HepG2 (cell line): Measurements from ENCODE around the gene SNAI3. TPM values are rescaled to one million over a fixed set of nuclear protein-coding genes. Genes with fewer than 3 reads are reported as not detected.

ENCODE experiments used
- AGO1 ChIP-seq: fragments of 200-400 bp; formaldehyde crosslinking; IDR thresholded peaks from 2 replicates; pipeline ENCODE4 v1.6.1; 2017; ENCODE audit warnings: mild to moderate bottlenecking, low read depth, low read length, moderate library complexity; ENCODE audit not compliant: poor library complexity, severe bottlenecking
- AHR ChIP-seq: IDR thresholded peaks from 2 replicates; pipeline ENCODE4 v1.6.1; 2018; ENCODE audit warnings: missing genetic modification reagents, missing compliant biosample characterization
- AKAP8 ChIP-seq: sonication (generic); formaldehyde crosslinking; IDR thresholded peaks from 2 replicates; pipeline ENCODE4 v1.5.1; 2020; ENCODE audit warnings: mild to moderate bottlenecking, missing genetic modification reagents
- CCDC6 ChIP-seq: sonication (generic); formaldehyde crosslinking; IDR thresholded peaks from 2 replicates; pipeline ENCODE4 v1.8.1; 2022; ENCODE audit warnings: mild to moderate bottlenecking, missing genetic modification reagents, moderate library complexity
- ESRRA ChIP-seq: sonication (generic); formaldehyde crosslinking; IDR thresholded peaks from 2 replicates; pipeline ENCODE4 v1.5.1; 2020; ENCODE audit warnings: mild to moderate bottlenecking, low read depth, missing genetic modification reagents
- GABPB1 ChIP-seq: IDR thresholded peaks from 2 replicates; pipeline ENCODE4 v1.6.1; 2016; ENCODE audit warnings: mild to moderate bottlenecking, missing genetic modification reagents, moderate library complexity, missing compliant biosample characterization
- HNRNPUL1 ChIP-seq: fragments of 200-400 bp; formaldehyde crosslinking; IDR thresholded peaks from 2 replicates; pipeline ENCODE4 v1.6.1; 2017; ENCODE audit warnings: low read depth, mild to moderate bottlenecking, low read length, moderate library complexity
- JARID2 ChIP-seq: sonication (generic); formaldehyde crosslinking; IDR thresholded peaks from 2 replicates; pipeline ENCODE4 v1.8.1; 2023; ENCODE audit warnings: missing genetic modification reagents, inconsistent platforms; ENCODE audit not compliant: insufficient replicate concordance
- KDM5B ChIP-seq: sonication (generic); formaldehyde crosslinking; IDR thresholded peaks from 2 replicates; pipeline ENCODE4 v1.4.0; 2020; ENCODE audit warnings: missing genetic modification reagents, mild to moderate bottlenecking, borderline replicate concordance
- KLF11 ChIP-seq: IDR thresholded peaks from 2 replicates; pipeline ENCODE4 v1.6.1; 2016; ENCODE audit warnings: missing compliant biosample characterization
- KLF16 ChIP-seq, 2 experiments: sonication (generic) in 1 of 2; formaldehyde crosslinking in 1 of 2; IDR thresholded peaks; 2 replicates each; pipeline versions ENCODE4 v1.6.1 to v1.8.0; 2016 to 2023; ENCODE audit warnings: missing genetic modification reagents in 2 of 2, missing compliant biosample characterization in 1 of 2
- MYC ChIP-seq: sonication (generic); formaldehyde crosslinking; IDR thresholded peaks from 2 replicates; pipeline ENCODE4 v1.9.0; 2021; ENCODE audit warnings: missing genetic modification reagents, borderline replicate concordance
- SAP130 ChIP-seq: IDR thresholded peaks from 2 replicates; pipeline ENCODE4 v1.6.1; 2016; ENCODE audit warnings: low read depth
- TARDBP ChIP-seq: sonication (generic); formaldehyde crosslinking; IDR thresholded peaks from 2 replicates; pipeline ENCODE4 v1.8.0; 2022; ENCODE audit warnings: mild to moderate bottlenecking, missing genetic modification reagents
- ZBTB42 ChIP-seq: sonication (generic); formaldehyde crosslinking; IDR thresholded peaks from 2 replicates; pipeline ENCODE4 v1.5.0; 2020; ENCODE audit warnings: mild to moderate bottlenecking, missing genetic modification reagents
- ZC3H13 ChIP-seq: sonication (generic); formaldehyde crosslinking; IDR thresholded peaks from 2 replicates; pipeline ENCODE4 v1.8.1; 2023; ENCODE audit warnings: mild to moderate bottlenecking, missing genetic modification reagents, moderate library complexity
- ZNF260 ChIP-seq: sonication (generic); formaldehyde crosslinking; IDR thresholded peaks from 2 replicates; pipeline ENCODE4 v1.4.0; 2020; ENCODE audit warnings: missing genetic modification reagents, low read depth, mild to moderate bottlenecking, borderline replicate concordance
- ZNF317 ChIP-seq: sonication (generic); formaldehyde crosslinking; IDR thresholded peaks from 2 replicates; pipeline ENCODE4 v1.5.0; 2020; ENCODE audit warnings: mild to moderate bottlenecking, missing genetic modification reagents
- ZNF331 ChIP-seq: sonication (generic); formaldehyde crosslinking; IDR thresholded peaks from 2 replicates; pipeline ENCODE4 v1.4.0; 2020; ENCODE audit warnings: missing genetic modification reagents
- ZNF569 ChIP-seq: sonication (generic); formaldehyde crosslinking; IDR thresholded peaks from 2 replicates; pipeline ENCODE4 v1.5.0; 2020; ENCODE audit warnings: mild to moderate bottlenecking, missing genetic modification reagents, moderate library complexity, borderline replicate concordance
- ZNF713 ChIP-seq: sonication (generic); formaldehyde crosslinking; IDR thresholded peaks from 2 replicates; pipeline ENCODE4 v1.4.0; 2020; ENCODE audit warnings: mild to moderate bottlenecking, missing genetic modification reagents
- ZNF776 ChIP-seq: sonication (generic); formaldehyde crosslinking; IDR thresholded peaks from 2 replicates; pipeline ENCODE4 v1.4.0; 2020; ENCODE audit warnings: mild to moderate bottlenecking, missing genetic modification reagents
- ZNF891 ChIP-seq: sonication (generic); formaldehyde crosslinking; IDR thresholded peaks from 2 replicates; pipeline ENCODE4 v1.5.0; 2020; ENCODE audit warnings: mild to moderate bottlenecking, missing genetic modification reagents
- ZSCAN20 ChIP-seq: sonication (generic); formaldehyde crosslinking; IDR thresholded peaks from 2 replicates; pipeline ENCODE4 v1.4.0; 2020; ENCODE audit warnings: missing genetic modification reagents, mild to moderate bottlenecking, borderline replicate concordance
- polyA plus RNA-seq, 8 experiments: library from polyadenylated mRNA; depleted of rRNA in 3 of 8; stranded (reverse) in 7 of 8; unstranded in 1 of 8; fragments of >200 nt; fragmentation: Illumina TruSeq in 4 of 8; extraction: Trizol in 4 of 8; gene quantifications; 2 replicates each; pipeline versions ENCODE4 v1.2.1 to v1.2.3, GENCODE V29; 2011 to 2016; ENCODE audit warnings: low read depth in 4 of 8, missing spikeins in 1 of 8, mixed read lengths in 1 of 8; ENCODE audit not compliant: insufficient read depth in 1 of 8
- total RNA-seq, 5 experiments: library from RNA; depleted of rRNA; stranded (reverse); fragments of >200 nt; fragmentation: Illumina TruSeq; extraction: Trizol; gene quantifications; 2 replicates each; pipeline ENCODE4 v1.2.3, GENCODE V29; 2016; ENCODE audit warnings: low read depth in 1 of 5
- TF ChIP-seq, protein P1 (sequence below): sonication (generic); IDR thresholded peaks from 2 replicates; pipeline ENCODE4 v1.6.1; 2016; ENCODE audit warnings: low read depth, borderline replicate concordance
- TF ChIP-seq, protein P2 (sequence below): IDR thresholded peaks from 2 replicates; pipeline ENCODE4 v1.6.1; 2016; ENCODE audit warnings: mild to moderate bottlenecking
- TF ChIP-seq, protein P3 (sequence below): sonication (generic); formaldehyde crosslinking; IDR thresholded peaks from 2 replicates; pipeline ENCODE4 v1.9.0; 2022; ENCODE audit warnings: low read depth, missing genetic modification reagents

SNAI3 gene
- total and polyA plus RNA-seq, 2 of the 13 experiments (the other 11 are each of a cell fraction or from before 2014, with no cell fraction given) = 0.09 to 0.18 TPM

DNA sequence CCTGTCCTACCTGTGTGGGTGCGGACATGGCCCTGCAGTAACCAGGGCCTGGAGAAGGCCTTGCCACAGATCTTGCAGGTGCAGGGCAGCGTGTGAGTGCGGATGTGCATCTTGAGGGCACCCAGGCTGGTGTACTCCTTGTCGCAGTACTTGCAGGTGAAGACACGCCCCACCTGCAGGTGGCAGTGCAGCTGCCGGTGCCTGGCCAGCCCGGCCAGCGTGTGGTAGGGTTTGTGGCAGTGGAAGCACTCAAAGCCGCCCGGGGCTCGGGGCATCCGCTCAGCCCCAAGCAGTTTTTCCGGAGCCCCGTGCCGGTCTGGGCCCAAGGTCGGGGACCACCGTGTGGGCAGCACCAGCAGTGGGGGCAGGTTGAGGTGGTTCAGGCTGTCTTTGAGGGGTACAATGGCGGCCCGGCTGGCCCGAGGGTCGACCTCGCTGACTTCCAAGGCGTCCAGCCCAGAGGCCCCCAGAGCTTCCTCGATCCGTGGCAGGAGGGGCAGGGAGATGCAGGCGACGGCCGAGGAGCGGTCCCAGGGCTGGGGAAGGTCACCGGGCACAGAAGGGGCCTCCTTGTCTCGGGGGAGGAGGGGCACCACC, 5.1 kb downstream of the SNAI3 start (continued):
- TF ChIP-seq KLF11 (CRISPR knock-in tag) (0 out of 2 replicates have a peak, but pooled peaks have one; percentile 30), JARID2 (no peak), KDM5B (peak; percentile 25; the same call in 1 of the 2 replicates), ZBTB42 (CRISPR knock-in tag) (no peak), HNRNPUL1 (no peak), ZNF713 (0 out of 2 replicates have a peak, but pooled peaks have one; percentile 50), CCDC6 (CRISPR knock-in tag) (0 out of 2 replicates have a peak, but pooled peaks have one; percentile 53), ZNF776 (CRISPR knock-in tag) (peak; percentile 53; the same call in 1 of the 2 replicates), ZNF331 (CRISPR knock-in tag) (peak; percentile 64), KLF16 (CRISPR knock-in tag; IDR thresholded peaks at IDR 0.05) (peak in 1 of 2 experiments; percentile 32; a peak in 1 of 4 replicates), MYC (CRISPR knock-in tag) (peak; percentile 59; the same call in 1 of the 2 replicates), SAP130 (CRISPR knock-in tag) (peak; percentile 51; the same call in 1 of the 2 replicates), ZSCAN20 (CRISPR knock-in tag) (peak; percentile 14; the same call in 1 of the 2 replicates), ZNF317 (CRISPR knock-in tag) (0 out of 2 replicates have a peak, but pooled peaks have one; percentile 22), GABPB1 (peak; percentile 60; the same call in 1 of the 2 replicates), AGO1 (peak; percentile 91), ZNF891 (peak; percentile 24), AHR (peak; percentile 36; the same call in 1 of the 2 replicates), ZC3H13 (peak; percentile 80), AKAP8 (CRISPR knock-in tag) (peak; percentile 50; the same call in 1 of the 2 replicates), ZNF260 (CRISPR knock-in tag) (0 out of 2 replicates have a peak, but pooled peaks have one; percentile 78), TARDBP (CRISPR knock-in tag) (peak; percentile 28; the same call in 1 of the 2 replicates), ZNF569 (no peak), ESRRA (CRISPR knock-in tag) (no peak)
- TF ChIP-seq, protein P1, sequence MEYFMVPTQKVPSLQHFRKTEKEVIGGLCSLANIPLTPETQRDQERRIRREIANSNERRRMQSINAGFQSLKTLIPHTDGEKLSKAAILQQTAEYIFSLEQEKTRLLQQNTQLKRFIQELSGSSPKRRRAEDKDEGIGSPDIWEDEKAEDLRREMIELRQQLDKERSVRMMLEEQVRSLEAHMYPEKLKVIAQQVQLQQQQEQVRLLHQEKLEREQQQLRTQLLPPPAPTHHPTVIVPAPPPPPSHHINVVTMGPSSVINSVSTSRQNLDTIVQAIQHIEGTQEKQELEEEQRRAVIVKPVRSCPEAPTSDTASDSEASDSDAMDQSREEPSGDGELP = peak; percentile 29; the same call in 1 of the 2 replicates
- TF ChIP-seq, protein P2, sequence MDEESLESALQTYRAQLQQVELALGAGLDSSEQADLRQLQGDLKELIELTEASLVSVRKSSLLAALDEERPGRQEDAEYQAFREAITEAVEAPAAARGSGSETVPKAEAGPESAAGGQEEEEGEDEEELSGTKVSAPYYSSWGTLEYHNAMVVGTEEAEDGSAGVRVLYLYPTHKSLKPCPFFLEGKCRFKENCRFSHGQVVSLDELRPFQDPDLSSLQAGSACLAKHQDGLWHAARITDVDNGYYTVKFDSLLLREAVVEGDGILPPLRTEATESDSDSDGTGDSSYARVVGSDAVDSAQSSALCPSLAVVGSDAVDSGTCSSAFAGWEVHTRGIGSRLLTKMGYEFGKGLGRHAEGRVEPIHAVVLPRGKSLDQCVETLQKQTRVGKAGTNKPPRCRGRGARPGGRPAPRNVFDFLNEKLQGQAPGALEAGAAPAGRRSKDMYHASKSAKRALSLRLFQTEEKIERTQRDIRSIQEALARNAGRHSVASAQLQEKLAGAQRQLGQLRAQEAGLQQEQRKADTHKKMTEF (CRISPR knock-in tag) = peak; percentile 34; the same call in 1 of the 2 replicates
- TF ChIP-seq, protein P3, sequence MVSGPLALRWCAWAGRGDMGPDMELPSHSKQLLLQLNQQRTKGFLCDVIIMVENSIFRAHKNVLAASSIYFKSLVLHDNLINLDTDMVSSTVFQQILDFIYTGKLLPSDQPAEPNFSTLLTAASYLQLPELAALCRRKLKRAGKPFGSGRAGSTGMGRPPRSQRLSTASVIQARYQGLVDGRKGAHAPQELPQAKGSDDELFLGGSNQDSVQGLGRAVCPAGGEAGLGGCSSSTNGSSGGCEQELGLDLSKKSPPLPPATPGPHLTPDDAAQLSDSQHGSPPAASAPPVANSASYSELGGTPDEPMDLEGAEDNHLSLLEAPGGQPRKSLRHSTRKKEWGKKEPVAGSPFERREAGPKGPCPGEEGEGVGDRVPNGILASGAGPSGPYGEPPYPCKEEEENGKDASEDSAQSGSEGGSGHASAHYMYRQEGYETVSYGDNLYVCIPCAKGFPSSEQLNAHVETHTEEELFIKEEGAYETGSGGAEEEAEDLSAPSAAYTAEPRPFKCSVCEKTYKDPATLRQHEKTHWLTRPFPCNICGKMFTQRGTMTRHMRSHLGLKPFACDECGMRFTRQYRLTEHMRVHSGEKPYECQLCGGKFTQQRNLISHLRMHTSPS (CRISPR knock-in tag) = peak; percentile 44; the same call in 1 of the 2 replicates
